HCT116 (cell line): Measurements from ENCODE around the gene OR51V1. TPM values are rescaled to one million over a fixed set of nuclear protein-coding genes. Genes with fewer than 3 reads are reported as not detected.

Experiments
- ATAC-seq: fragments of 200-7000 bp; cut with Tn5 transposase; 2 replicates; pipeline ENCODE4 v1.9.1; 2020; ENCODE audit warnings: mild to moderate bottlenecking, moderate library complexity
- BruUV-seq: library from RNA; stranded (reverse); fragments of 400-500 nt; replicated peaks from 2 replicates; lab custom pipeline; 2021; lab: Mats Ljungman, UMichigan
- CTCF ChIA-PET: fragments of 300-600 bp; sonication (Branson Sonifier 250); formaldehyde crosslinking; loops from one replicate; lab custom pipeline; 2021; ENCODE audit warnings: antibody characterized with exemption; lab: Charles Lee
- POLR2A ChIA-PET: fragments of 300-600, 350-600 bp; sonication (Branson Sonifier 250); formaldehyde crosslinking; loops from one replicate; lab custom pipeline; 2021; ENCODE audit warnings: antibody characterized with exemption; lab: Charles Lee
- RAD21 ChIA-PET, 2 experiments: fragments of 300-600 bp; sonication (Branson Sonifier 250); formaldehyde crosslinking; loops; one replicate each; lab custom pipeline; 2023; ENCODE audit warnings: low total read pairs in 2 of 2; ENCODE audit not compliant: uncharacterized antibody in 2 of 2, unreplicated experiment in 2 of 2, low non-redundant PET in 1 of 2; lab: Charles Lee
- DNase-seq: peaks from one replicate; pipeline ENCODE4 v3.0.0-alpha.2; 2010; ENCODE audit warnings: low read depth, low spot score
- H2AFZ ChIP-seq: fragments of 200-600 bp; shearing (Covaris generic), sonication (generic); 2 replicates; pipeline ENCODE4 v1.6.1; 2017; ENCODE audit warnings: low read depth, mixed run types, mixed read lengths, antibody characterized with exemption, low read length; ENCODE audit not compliant: poor library complexity, severe bottlenecking
- H3K27ac ChIP-seq: 2 replicates; pipeline ENCODE4 v1.5.1; 2012; ENCODE audit warnings: low read depth, low read length
- H3K27me3 ChIP-seq: fragments of 200-600 bp; sonication (generic); 2 replicates; pipeline ENCODE4 v1.6.1; 2016; ENCODE audit warnings: mixed run types, low read length, mixed read lengths; ENCODE audit not compliant: insufficient read depth
- H3K36me3 ChIP-seq, 2 experiments: fragments of 200-500 bp in 1 of 2; fragments of 200-600 bp in 1 of 2; sonication (Bioruptor generic) in 1 of 2; sonication (generic) in 1 of 2; 2 replicates each; pipeline versions ENCODE4 v1.5.1 to v1.6.1; 2014 to 2016; ENCODE audit warnings: low read length in 2 of 2, inconsistent platforms in 1 of 2, mixed read lengths in 1 of 2, mixed run types in 1 of 2; ENCODE audit not compliant: insufficient read depth in 2 of 2, control insufficient read depth in 1 of 2
- H3K4me1 ChIP-seq, 2 experiments: fragments of 200-600 bp in 1 of 2; sonication (generic) in 1 of 2; 2 replicates each; pipeline versions ENCODE4 v1.5.1 to v1.6.1; 2012 to 2017; ENCODE audit warnings: low read length in 2 of 2, inconsistent platforms in 1 of 2, mild to moderate bottlenecking in 1 of 2, mixed read lengths in 1 of 2, mixed run types in 1 of 2, moderate library complexity in 1 of 2; ENCODE audit not compliant: insufficient read depth in 2 of 2, control insufficient read depth in 1 of 2
- H3K4me2 ChIP-seq: fragments of 200-600 bp; sonication (generic); 2 replicates; pipeline ENCODE4 v1.6.1; 2017; ENCODE audit warnings: mixed run types, low read length, mixed read lengths
- H3K4me3 ChIP-seq, 2 experiments: fragments of 200-600 bp in 1 of 2; sonication (generic) in 1 of 2; replicated peaks in 1 of 2; 2 replicates each; pipeline ENCODE4 v1.5.1; 2011 to 2016; ENCODE audit warnings: low read length in 2 of 2, control low read depth in 1 of 2, low read depth in 1 of 2, mild to moderate bottlenecking in 1 of 2, mixed read lengths in 1 of 2, mixed run types in 1 of 2
- H3K79me2 ChIP-seq: fragments of 200-600 bp; sonication (generic); 2 replicates; pipeline ENCODE4 v1.6.1; 2017; ENCODE audit warnings: mild to moderate bottlenecking, mixed run types, low read length, moderate library complexity, mixed read lengths; ENCODE audit not compliant: insufficient read depth
- H3K9ac ChIP-seq: fragments of 200-600 bp; sonication (generic); 2 replicates; pipeline ENCODE4 v1.6.1; 2016; ENCODE audit warnings: low read length, mixed read lengths
- H3K9me2 ChIP-seq: fragments of 200-600 bp; sonication (generic), shearing (Covaris generic); 2 replicates; pipeline ENCODE4 v1.6.1; 2017; ENCODE audit warnings: mixed run types, mild to moderate bottlenecking, moderate library complexity; ENCODE audit not compliant: insufficient read depth
- H3K9me3 ChIP-seq, 2 experiments: fragments of 200-500 bp in 1 of 2; fragments of 200-600 bp in 1 of 2; sonication (Bioruptor generic) in 1 of 2; sonication (generic) in 1 of 2; 2 replicates each; pipeline ENCODE4 v1.6.1; 2014 to 2017; ENCODE audit warnings: low read length in 2 of 2, mixed read lengths in 2 of 2, inconsistent platforms in 1 of 2, low read depth in 1 of 2, mild to moderate bottlenecking in 1 of 2, mixed run types in 1 of 2, moderate library complexity in 1 of 2; ENCODE audit not compliant: control insufficient read depth in 1 of 2, insufficient read depth in 1 of 2
- H4K20me1 ChIP-seq: fragments of 200-600 bp; sonication (generic), shearing (Covaris generic); 2 replicates; pipeline ENCODE4 v1.6.1; 2017; ENCODE audit warnings: mixed run types, mild to moderate bottlenecking, moderate library complexity; ENCODE audit not compliant: insufficient read depth
- CBX3 ChIP-seq: IDR thresholded peaks from 2 replicates; pipeline ENCODE4 v1.6.1; 2012; ENCODE audit warnings: low read depth
- EGR1 ChIP-seq: IDR thresholded peaks from 2 replicates; pipeline ENCODE4 v1.6.1; 2012; ENCODE audit warnings: low read depth
- EZH2 ChIP-seq: fragments of 200-600 bp; sonication (generic); IDR thresholded peaks from 2 replicates; pipeline ENCODE4 v1.6.1; 2017; ENCODE audit warnings: antibody characterized with exemption, mixed run types
- FOSL1 ChIP-seq: IDR thresholded peaks from 2 replicates; pipeline ENCODE4 v1.6.1; 2012; ENCODE audit warnings: low read depth
- JUND ChIP-seq: IDR thresholded peaks from 2 replicates; pipeline ENCODE4 v1.6.1; 2012
- POLR2A ChIP-seq: IDR thresholded peaks from 2 replicates; pipeline ENCODE4 v1.7.0; 2011; ENCODE audit warnings: borderline replicate concordance; ENCODE audit not compliant: insufficient read depth, insufficient read length; ENCODE audit errors: extremely low read depth
- POLR2AphosphoS5 ChIP-seq: IDR thresholded peaks from 2 replicates; pipeline ENCODE4 v1.6.1; 2011; ENCODE audit warnings: mild to moderate bottlenecking, low read depth, low read length, moderate library complexity
- RAD21 ChIP-seq: IDR thresholded peaks from 2 replicates; pipeline ENCODE4 v1.6.1; 2012; ENCODE audit warnings: low read depth, mild to moderate bottlenecking
- REST ChIP-seq: IDR thresholded peaks from 2 replicates; pipeline ENCODE4 v1.6.1; 2012; ENCODE audit warnings: low read depth
- SIN3A ChIP-seq: IDR thresholded peaks from 2 replicates; pipeline ENCODE4 v1.6.1; 2012; ENCODE audit warnings: low read depth
- SRF ChIP-seq: IDR thresholded peaks from 2 replicates; pipeline ENCODE4 v1.6.1; 2012; ENCODE audit warnings: low read depth
- ZFX ChIP-seq: fragments of 450-650 bp; IDR thresholded peaks from 2 replicates; pipeline ENCODE4 v1.6.1; 2017
- intact Hi-C: fragments of 100-400 bp; cut with micrococcal nuclease; formaldehyde crosslinking; loops from 2 replicates; pipeline ENCODE4 v1.10.0; 2022
- total RNA-seq: library from RNA; stranded (reverse); gene quantifications from one replicate; pipeline ENCODE4 v1.2.1, GENCODE V29; 2021; ENCODE audit not compliant: unreplicated experiment

Gene OR51V1
- total RNA-seq, 1 experiment from 2014 or later: not detected

GRCh38 chr11:5245155-5245554 is 44.7 kb upstream of the OR51V1 start:
- CTCF ChIA-PET: no interaction called here
- H4K20me1 ChIP-seq: no peaks in the 10 kb centered on the region
- H3K9me3 ChIP-seq: no peaks in the 10 kb centered on the region
- no peak overlapping the region for H2AFZ ChIP-seq
- no peaks in the 10 kb centered on the region for H3K9me2 ChIP-seq
- H3K9ac ChIP-seq: no peak overlapping the region
- H3K4me2 ChIP-seq: no peak overlapping the region
- TF ChIP-seq SIN3A: no peak
- no peak for TF ChIP-seq POLR2AphosphoS5
- TF ChIP-seq RAD21: no peak
- TF ChIP-seq POLR2A: no peak
- TF ChIP-seq ZFX: no peak
- TF ChIP-seq EGR1: no peak
- TF ChIP-seq CBX3: no peak
- TF ChIP-seq SRF: no peak
- TF ChIP-seq EZH2: no peak
- peaks cover 70% of the 10 kb centered on the region for H3K27me3 ChIP-seq
- intact Hi-C loops: no loop called here
- DNase-seq (no peak), ATAC-seq (no peak)
- POLR2A ChIA-PET: no interaction called here
- RAD21 ChIA-PET: no interaction called here
- BruUV-seq: no TSS peak
- H3K27ac ChIP-seq: no peak overlapping the region
- H3K79me2 ChIP-seq: no peaks in the 10 kb centered on the region
- no peaks in the 10 kb centered on the region for H3K36me3 ChIP-seq
- no peak overlapping the region for H3K4me3 ChIP-seq
- H3K4me1 ChIP-seq: no peaks in the 10 kb centered on the region

DNA sequence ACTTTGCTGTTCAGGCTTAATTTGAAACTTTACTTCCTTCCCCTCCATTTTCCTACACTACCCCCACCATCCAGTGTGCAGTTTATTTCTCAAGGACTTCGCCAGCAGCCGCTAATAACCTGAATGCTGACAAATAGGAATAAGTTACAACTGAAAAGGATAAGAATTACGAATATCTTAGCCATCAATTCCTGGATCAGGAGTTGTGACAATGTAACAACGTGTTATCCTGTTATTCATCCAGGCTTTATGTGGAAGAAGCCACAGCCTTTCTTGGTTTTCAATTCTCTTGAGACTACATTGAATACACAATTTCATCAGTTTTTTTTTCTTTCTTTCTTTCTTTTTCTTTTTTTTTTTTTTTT is 43.3 kb upstream of the OR51V1 start:
- BruUV-seq: no TSS peak
- TF ChIP-seq REST (no peak), RAD21 (no peak), EGR1 (no peak), JUND (no peak), POLR2A (no peak), FOSL1 (no peak)
- POLR2A ChIA-PET: no interaction called here

More for the DNA sequence above, 43.3 kb upstream of the OR51V1 start:
- ChIA-PET CTCF (no interaction called here), RAD21 (no interaction called here)
- Histone ChIP-seq H3K9ac (no peak overlapping the region), H3K4me1 (no peaks in the 10 kb centered on the region), H3K4me3 (no peak overlapping the region), H4K20me1 (no peaks in the 10 kb centered on the region), H3K9me3 (no peaks in the 10 kb centered on the region), H3K36me3 (no peaks in the 10 kb centered on the region), H3K4me2 (no peak overlapping the region), H3K27me3 (peaks cover 81% of the 10 kb centered on the region), H3K79me2 (no peaks in the 10 kb centered on the region), H3K9me2 (no peaks in the 10 kb centered on the region), H2AFZ (no peak overlapping the region), H3K27ac (no peak overlapping the region)
- ATAC-seq: no peak
- DNase-seq: no peak
- intact Hi-C loops: no loop called here
